GM10266 (cell line): ENCODE measurements around the gene CFAP299.
"Not testable (repeated sequence)": the region's sequence is repeated elsewhere in the genome, so short reads cannot be mapped to it uniquely, and the experiment has no call there.

ENCODE experiments used
- DNase-seq: peaks from one replicate; pipeline ENCODE4 v3.0.0; 2012; ENCODE audit errors: extremely low spot score
- TF ChIP-seq, protein P1 (sequence below): IDR thresholded peaks from 2 replicates; pipeline ENCODE4 v1.5.1; 2012; ENCODE audit warnings: mild to moderate bottlenecking, low read depth; ENCODE audit not compliant: control insufficient read depth, insufficient read depth; ENCODE audit errors: missing control alignments

The CFAP299 gene

DNA sequence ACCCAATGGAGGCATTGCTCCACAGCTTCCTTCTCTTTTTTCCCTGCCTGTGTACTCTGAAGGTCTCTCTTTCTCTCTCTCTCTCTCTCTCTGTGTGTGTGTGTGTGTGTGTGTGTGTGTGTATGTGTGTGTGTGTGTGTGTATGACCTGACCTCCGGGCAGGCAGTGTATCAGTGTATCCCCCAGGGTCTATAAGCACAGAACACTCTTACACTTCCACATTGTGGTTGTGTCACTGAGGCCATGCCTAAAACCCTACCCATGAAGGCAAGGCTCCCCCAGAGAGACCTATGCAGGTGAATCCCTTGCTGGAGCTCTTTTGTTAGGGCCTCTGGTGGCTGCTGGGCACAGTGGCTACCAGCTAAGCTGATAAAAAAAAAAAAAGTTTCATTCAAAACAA is 394.6 kb downstream of the CFAP299 start:
- TF ChIP-seq, protein P1, sequence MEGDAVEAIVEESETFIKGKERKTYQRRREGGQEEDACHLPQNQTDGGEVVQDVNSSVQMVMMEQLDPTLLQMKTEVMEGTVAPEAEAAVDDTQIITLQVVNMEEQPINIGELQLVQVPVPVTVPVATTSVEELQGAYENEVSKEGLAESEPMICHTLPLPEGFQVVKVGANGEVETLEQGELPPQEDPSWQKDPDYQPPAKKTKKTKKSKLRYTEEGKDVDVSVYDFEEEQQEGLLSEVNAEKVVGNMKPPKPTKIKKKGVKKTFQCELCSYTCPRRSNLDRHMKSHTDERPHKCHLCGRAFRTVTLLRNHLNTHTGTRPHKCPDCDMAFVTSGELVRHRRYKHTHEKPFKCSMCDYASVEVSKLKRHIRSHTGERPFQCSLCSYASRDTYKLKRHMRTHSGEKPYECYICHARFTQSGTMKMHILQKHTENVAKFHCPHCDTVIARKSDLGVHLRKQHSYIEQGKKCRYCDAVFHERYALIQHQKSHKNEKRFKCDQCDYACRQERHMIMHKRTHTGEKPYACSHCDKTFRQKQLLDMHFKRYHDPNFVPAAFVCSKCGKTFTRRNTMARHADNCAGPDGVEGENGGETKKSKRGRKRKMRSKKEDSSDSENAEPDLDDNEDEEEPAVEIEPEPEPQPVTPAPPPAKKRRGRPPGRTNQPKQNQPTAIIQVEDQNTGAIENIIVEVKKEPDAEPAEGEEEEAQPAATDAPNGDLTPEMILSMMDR = no peak
- DNase-seq = no peak

DNA sequence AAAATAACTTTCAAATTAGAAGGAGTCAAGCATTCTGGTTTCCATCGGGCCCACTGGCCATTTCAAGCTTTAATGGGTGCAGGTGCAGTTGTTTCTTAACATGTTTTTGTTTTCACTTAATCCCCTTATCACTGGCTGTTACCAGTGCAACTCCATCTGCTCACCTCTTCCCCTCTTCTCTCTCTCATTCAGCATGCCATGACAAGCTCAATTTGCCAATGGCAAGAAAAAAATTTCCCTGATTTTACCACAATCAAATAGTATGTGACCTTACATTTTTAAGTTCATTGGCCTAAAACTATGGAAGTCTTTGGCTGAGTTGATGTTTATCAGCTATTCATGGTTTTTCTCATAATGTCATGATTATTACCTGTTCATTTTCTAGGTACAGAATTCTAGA is 395.9 kb downstream of the CFAP299 start:
- DNase-seq = no peak
- TF ChIP-seq, protein P1 = no peak

DNA sequence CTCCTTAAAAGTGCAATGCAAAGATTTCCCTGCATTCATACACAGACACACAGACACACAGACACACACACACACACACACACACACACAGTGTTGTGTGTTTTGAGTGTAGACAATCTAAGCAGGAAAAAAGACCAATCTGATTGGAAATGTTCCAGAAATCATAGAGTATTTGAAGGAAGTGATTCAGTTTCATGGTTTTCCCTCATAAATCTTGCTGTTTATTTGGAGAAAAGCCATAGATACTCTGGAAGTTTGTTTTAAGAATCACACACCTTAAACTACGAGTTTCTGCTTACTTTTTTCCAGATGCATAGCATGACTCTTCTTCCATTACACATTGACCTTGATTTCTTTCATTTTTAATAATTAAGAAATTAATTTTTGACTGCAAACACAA is 396.5 kb downstream of the CFAP299 start:
- no peak for DNase-seq
- TF ChIP-seq, protein P1 = no peak

DNA sequence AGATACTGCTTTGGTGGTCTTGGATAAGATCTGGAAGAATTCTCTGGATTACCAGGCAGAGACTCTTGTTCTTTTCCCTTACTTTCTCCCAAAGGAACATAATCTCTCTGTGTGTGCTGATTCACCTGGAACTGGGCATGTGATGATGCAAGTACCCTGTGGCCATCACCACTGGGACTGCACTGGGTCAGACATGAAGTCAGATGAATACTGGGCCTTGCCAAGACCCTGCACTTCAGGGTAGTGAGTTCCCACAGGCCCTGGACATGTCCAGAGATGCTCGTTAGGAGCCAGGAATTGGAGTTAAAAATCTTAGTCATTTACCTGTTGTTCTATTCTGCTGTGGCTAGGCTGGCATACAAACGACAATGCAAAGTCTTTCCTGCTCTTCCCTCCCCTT is 404.8 kb downstream of the CFAP299 start:
- TF ChIP-seq, protein P1 = no peak
- no peak for DNase-seq

DNA sequence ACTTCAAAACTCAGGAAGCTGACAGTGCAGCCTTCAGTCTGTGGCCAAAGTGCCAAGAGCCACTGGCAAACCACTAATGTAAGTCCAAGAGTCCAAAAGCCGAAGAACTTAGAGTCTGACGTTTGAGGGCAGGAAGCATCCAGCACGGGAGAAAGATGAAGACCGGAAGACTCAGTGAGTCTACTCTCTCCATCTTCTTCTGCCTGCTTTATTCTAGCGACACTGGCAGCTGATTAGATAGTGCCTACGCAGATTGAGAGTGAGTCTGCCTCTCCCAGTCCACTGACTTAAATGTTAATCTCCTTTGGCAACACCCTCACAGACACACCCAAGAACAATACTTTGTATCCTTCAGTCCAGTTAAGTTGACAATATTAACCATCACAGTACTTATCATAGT is 414.0 kb downstream of the CFAP299 start:
- DNase-seq = not testable (repeated sequence)

DNA sequence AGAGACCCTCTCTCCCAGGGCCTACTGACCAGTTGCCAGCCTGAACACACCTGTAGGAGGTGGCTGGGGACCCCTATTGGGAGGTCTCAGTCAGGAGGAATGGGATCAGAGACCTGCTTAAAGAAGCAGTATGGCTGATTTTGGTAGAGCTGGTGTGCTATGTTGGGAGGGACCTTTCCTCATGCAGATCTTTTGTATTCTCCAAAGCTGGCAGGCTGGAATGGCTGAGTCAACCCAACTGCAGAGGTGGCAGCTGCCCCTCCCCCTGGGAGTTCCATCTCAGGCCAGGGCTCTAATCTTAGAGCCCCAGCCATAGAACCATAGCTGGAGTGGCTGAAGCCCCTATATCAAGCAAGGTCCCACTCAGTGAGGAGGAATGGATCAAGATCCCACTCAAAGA is 415.7 kb downstream of the CFAP299 start:
- TF ChIP-seq, protein P1 = no peak
- no peak for DNase-seq

DNA sequence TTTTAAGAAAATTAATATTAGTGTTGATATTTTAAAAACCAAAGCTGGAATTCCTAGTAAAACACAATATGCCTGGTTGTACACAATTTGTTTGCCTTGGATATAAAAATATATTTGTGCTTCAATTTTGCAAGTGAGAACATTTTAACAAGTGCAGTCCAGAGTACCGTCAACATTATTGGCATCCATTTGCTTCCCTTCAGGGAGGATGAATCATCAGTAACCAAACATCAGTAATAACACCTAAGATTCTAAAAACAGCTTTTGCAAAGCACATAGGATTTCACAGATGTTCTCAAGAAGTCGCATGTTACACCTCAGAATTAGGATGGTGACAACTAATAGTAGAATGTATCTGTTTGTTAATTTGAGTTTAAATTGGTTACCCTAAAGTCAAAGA is 432.4 kb downstream of the CFAP299 start:
- TF ChIP-seq, protein P1 = no peak
- no peak for DNase-seq

DNA sequence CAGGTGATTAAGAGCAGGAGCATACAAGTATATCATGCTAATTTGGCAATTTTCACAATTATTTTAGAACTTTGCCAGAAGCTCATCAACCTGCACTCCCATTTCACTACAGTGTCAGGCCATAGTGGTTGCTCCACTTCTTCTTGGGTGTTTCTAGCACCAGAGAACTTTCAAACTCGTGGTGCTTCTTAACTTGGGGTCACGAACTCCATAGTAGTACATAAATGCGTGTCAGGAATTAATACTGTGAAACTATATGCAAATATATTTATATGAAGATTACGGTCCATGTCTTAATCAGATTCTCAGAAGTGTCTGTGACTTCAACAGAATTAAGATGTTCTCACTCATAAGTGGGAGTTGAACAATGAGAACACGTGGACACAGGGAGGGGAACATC is 440.6 kb downstream of the CFAP299 start:
- TF ChIP-seq, protein P1 = no peak

More for the DNA sequence above, 440.6 kb downstream of the CFAP299 start:
- no peak for DNase-seq
